NT2/D1 (cell line): ENCODE data around the gene SOX5.

Experiments
- SUZ12 ChIP-seq: IDR thresholded peaks from 2 replicates; pipeline ENCODE4 v1.6.1; 2011; ENCODE audit not compliant: insufficient read length, insufficient read depth; ENCODE audit errors: extremely low read depth
- ZNF274 ChIP-seq: IDR thresholded peaks from 2 replicates; pipeline ENCODE4 v1.6.1; 2011; ENCODE audit warnings: mild to moderate bottlenecking, low read depth, low read length

DNA sequence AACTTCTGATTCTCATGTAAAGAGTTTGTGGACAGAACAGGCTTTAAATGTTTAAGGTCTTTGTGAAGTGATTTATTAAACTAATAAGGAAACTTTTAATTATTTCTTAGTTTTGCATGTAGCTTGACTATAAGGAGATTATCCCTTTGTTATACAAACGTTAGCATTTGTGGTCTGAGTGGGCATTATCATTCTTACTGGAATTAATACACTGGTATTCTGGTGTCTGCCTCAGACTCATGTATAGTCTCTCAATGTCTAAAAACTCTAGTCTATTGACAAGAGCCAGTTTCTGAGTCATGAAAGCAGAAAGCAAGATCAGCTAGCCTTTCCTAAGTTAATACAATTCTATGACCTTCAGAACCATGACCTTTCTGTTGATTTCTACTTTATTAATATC, 51.3 kb downstream of the SOX5 start:
- TF ChIP-seq ZNF274 (no peak), SUZ12 (no peak)
